BLaER1 treated with 17β-estradiol and CSF1 and Interleukin-3, amounts not matched to agents 10 nM and 100 nM (cell line): ENCODE results near the gene SLC34A1.

Experiments
- H3K27ac ChIP-seq, 11 experiments: shearing (Covaris generic); formaldehyde crosslinking; 2 replicates each; pipeline ENCODE4 v1.8.1; 2022
- H3K27me3 ChIP-seq, 11 experiments: shearing (Covaris generic); formaldehyde crosslinking; 2 replicates each; pipeline ENCODE4 v1.8.1; 2022
- H3K36me3 ChIP-seq, 11 experiments: shearing (Covaris generic); formaldehyde crosslinking; 2 replicates each; pipeline ENCODE4 v1.8.1; 2022
- H3K4me1 ChIP-seq, 10 experiments: shearing (Covaris generic); formaldehyde crosslinking; 2 replicates each; pipeline ENCODE4 v1.8.1; 2022
- H3K4me2 ChIP-seq, 11 experiments: shearing (Covaris generic); formaldehyde crosslinking; 2 replicates each; pipeline ENCODE4 v1.8.1; 2022
- H3K4me3 ChIP-seq, 10 experiments: shearing (Covaris generic); formaldehyde crosslinking; 2 replicates each; pipeline ENCODE4 v1.8.1; 2022
- H3K9ac ChIP-seq, 11 experiments: shearing (Covaris generic); formaldehyde crosslinking; 2 replicates each; pipeline ENCODE4 v1.8.1; 2022
- H3K9me3 ChIP-seq, 11 experiments: shearing (Covaris generic); formaldehyde crosslinking; replicated peaks in 1 of 11; 2 replicates each; pipeline ENCODE4 v1.8.1; 2022
- H4K20me1 ChIP-seq, 11 experiments: shearing (Covaris generic); formaldehyde crosslinking; 2 replicates each; pipeline ENCODE4 v1.8.1; 2022
- Cebpa-rat ChIP-seq, 11 experiments: shearing (Covaris generic); IDR thresholded peaks; 2 replicates each; pipeline ENCODE4 v1.8.1; 2022

SLC34A1 gene

DNA sequence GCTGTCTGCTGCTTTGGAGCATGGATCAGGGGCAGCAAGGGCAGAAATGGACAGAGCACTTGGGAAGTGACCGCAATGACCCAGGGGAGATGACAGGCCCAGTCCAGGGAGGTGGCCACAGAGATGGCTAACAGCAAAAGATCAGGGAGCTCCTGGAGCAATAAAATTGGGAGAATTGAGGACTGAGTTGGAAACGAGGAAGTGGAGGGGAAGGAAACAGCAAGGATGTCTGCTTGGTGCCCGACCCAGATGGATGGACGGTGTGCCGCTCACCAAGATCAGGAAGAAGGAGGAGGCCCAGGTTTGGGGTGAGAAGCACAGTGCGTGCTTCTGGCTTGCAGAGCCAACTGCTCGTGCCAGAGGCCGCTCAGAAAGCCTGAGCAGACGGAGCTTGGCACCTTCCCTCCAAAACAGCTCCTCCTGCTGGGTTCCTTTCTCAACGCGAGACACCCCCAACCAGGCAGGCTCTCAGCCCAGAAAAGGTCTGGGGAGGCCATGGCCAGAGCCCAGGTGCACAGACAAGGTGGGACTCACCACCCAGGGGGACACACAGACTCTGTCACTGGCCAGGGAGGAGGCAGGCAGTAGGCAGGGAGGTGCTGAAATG lies 1.7 kb upstream of the SLC34A1 start:
- H3K27me3 ChIP-seq, result peaks cover 0 to 10% (median 0%) of the 10 kb centered on the region in 11 experiments; a peak in 1 of 22 replicates
- H3K4me1 ChIP-seq, result peaks cover 23 to 67% (median 59%) of the 10 kb centered on the region in 10 experiments
- H3K4me2 ChIP-seq, result peak overlapping the region; percentile 13 to 70 (median 46); a peak in 21 of 22 replicates

DNA sequence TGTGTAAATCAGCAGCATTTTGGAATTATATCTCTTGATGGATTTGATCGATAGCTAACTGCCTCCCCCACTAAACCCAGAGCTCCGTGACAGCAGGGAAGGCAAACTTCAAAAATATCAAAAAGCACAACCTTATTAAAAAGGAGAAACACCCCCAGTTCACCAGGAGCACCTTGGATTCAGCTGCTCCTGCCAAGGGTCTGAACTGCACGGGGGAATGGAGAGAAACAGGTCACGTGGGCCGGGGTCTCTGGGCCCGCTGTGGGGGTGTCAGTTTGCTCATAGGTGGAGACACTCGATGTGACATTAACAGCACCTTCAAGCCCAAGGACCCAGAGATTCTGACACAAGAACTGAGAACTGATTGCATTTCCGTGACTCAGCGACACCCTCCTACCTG lies 1.1 kb upstream of the SLC34A1 start:
- Histone ChIP-seq H3K4me1 (peaks cover 28 to 73% (median 65%) of the 10 kb centered on the region in 10 experiments), H3K27ac (no peak overlapping the region), H3K9me3 (no peaks in the 10 kb centered on the region), H3K27me3 (peaks cover 0 to 10% (median 0%) of the 10 kb centered on the region in 11 experiments; a peak in 1 of 22 replicates), H3K9ac (no peak overlapping the region), H4K20me1 (no peaks in the 10 kb centered on the region; a peak in 2 of 22 replicates), H3K4me3 (no peak overlapping the region), H3K4me2 (peak overlapping the region in 8 of 11 experiments; percentile 28 to 70 (median 48); a peak in 13 of 22 replicates), H3K36me3 (no peaks in the 10 kb centered on the region)
- no peak for TF ChIP-seq Cebpa-rat (IDR thresholded peaks at IDR 0.05)

More for the DNA sequence above, 1.7 kb upstream of the SLC34A1 start:
- TF ChIP-seq Cebpa-rat (IDR thresholded peaks at IDR 0.05), result no peak
- Histone ChIP-seq H3K4me3 (no peak overlapping the region), H4K20me1 (no peaks in the 10 kb centered on the region; a peak in 2 of 22 replicates), H3K27ac (no peak overlapping the region), H3K36me3 (no peaks in the 10 kb centered on the region), H3K9ac (0 out of 22 replicates have a peak overlapping the region, but pooled peaks of 2 of the 11 experiments have one; percentile 9 to 11), H3K9me3 (no peaks in the 10 kb centered on the region)

DNA sequence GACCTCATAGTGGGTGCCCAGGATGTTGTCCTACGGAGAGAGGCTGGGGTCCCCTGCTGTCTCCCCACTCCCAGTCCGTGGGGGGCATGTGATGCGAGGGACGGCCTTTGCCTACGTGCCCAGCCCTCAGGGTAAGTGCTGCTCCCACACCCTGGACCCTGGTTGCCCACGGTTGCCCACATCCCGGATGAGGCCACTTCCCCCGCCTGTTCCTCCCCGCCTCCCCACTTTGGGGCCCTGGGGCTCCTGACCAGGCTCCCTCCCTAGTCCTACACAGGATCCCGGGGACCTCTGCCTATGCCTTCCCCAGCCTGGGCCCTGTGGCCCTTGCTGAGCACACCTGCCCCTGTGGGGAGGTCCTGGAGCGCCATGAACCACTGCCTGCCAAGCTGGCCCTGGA lies 1.5 kb downstream of the SLC34A1 start:
- TF ChIP-seq Cebpa-rat (IDR thresholded peaks at IDR 0.05), result no peak
- no peak overlapping the region for H3K4me3 ChIP-seq
- peaks cover 0 to 15% (median 0%) of the 10 kb centered on the region in 11 experiments; a peak in 3 of 22 replicates for H4K20me1 ChIP-seq
- H3K27ac ChIP-seq, result no peak overlapping the region
- H3K4me2 ChIP-seq, result peak overlapping the region; percentile 16 to 93 (median 70); a peak in 21 of 22 replicates
- H3K36me3 ChIP-seq, result no peaks in the 10 kb centered on the region
- H3K9ac ChIP-seq, result no peak overlapping the region
- H3K9me3 ChIP-seq, result no peaks in the 10 kb centered on the region
- H3K4me1 ChIP-seq, result peaks cover 45 to 84% (median 77%) of the 10 kb centered on the region in 10 experiments
- peaks cover 0 to 10% (median 0%) of the 10 kb centered on the region in 11 experiments; a peak in 1 of 22 replicates for H3K27me3 ChIP-seq

DNA sequence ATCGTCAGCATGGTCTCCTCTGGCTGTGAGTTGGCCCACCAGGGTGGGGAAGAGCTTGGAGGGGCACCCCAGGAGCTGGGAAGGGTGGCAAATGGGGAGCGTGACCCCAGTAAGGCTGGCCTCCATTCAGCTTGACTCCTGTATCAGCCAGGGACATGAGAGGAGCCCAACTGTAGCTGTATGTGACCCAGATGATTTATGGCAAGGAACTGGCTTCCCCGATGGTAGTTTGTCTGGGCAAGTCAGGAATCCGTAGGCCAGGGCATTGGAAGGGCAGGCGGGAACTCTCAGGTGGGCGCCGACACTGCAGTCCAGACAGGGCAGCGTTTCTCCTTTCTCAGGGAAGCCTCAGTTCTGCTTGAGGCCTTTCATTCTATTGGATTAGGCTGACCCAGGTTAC lies 2.3 kb downstream of the SLC34A1 start:
- H3K4me1 ChIP-seq, result peaks cover 50 to 86% (median 80%) of the 10 kb centered on the region in 10 experiments
- H3K9me3 ChIP-seq, result no peaks in the 10 kb centered on the region
- peaks cover 0 to 10% (median 0%) of the 10 kb centered on the region in 11 experiments; a peak in 1 of 22 replicates for H3K27me3 ChIP-seq
- 0 out of 22 replicates have a peak overlapping the region, but pooled peaks of 1 of the 11 experiments have one; percentile 10 for H3K9ac ChIP-seq
- no peaks in the 10 kb centered on the region for H3K36me3 ChIP-seq
- H3K4me2 ChIP-seq, result peak overlapping the region in 10 of 11 experiments; percentile 48 to 93 (median 71); a peak in 19 of 22 replicates
- H3K4me3 ChIP-seq, result no peak overlapping the region
- no peak for TF ChIP-seq Cebpa-rat (IDR thresholded peaks at IDR 0.05)
- H4K20me1 ChIP-seq, result peaks cover 0 to 15% (median 0%) of the 10 kb centered on the region in 11 experiments; a peak in 3 of 22 replicates
- no peak overlapping the region for H3K27ac ChIP-seq

DNA sequence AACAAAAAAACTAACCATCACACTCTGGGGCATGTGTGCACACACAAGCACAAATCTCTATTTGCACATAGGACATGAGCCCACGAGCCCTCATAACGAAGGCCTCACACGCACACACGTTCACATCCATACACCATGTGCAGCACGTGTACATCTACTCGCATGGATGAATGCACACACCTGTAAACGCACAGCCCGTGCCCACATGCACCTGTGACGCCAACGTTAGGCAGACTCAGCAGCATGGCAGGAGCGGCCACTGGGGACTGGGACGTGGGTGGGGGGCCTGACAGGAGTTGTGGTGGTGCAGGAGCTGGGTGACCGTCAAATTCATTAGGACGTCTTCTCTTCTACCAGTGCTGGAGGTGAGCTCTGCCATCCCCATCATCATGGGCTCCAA lies 3.2 kb downstream of the SLC34A1 start:
- TF ChIP-seq Cebpa-rat (IDR thresholded peaks at IDR 0.05), result no peak
- Histone ChIP-seq H3K36me3 (no peaks in the 10 kb centered on the region), H3K27me3 (peaks cover 0 to 10% (median 0%) of the 10 kb centered on the region in 11 experiments; a peak in 1 of 22 replicates)

DNA sequence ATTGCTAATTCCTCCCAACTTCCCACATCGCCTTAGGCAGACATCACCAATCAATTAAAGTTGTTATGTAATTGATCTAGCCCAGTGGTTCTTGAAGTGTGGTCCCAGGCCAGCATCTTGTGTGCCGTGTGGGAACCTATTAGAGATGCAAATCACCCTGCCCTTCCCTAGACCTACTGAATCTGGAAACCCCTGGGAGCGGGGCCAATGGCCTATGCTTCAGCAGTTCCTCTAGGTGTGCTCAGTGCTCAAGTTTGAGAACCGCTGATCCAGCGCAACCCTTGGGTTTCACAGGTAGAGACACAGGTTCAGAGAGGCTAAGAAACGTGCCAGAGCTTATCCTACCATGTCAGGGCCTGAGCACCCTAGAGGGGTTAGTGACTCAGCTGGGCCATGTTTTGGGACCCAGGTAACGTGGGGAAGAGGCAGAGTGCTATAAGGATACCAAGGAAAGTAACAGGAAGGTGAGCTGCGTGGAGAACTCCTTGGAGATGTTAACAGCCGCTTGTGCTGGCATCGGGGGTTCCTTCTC lies 4.4 kb downstream of the SLC34A1 start:
- H4K20me1 ChIP-seq, result peaks cover 0 to 15% (median 0%) of the 10 kb centered on the region in 11 experiments; a peak in 3 of 22 replicates
- peaks cover 0 to 10% (median 0%) of the 10 kb centered on the region in 11 experiments; a peak in 1 of 22 replicates for H3K27me3 ChIP-seq
- H3K4me3 ChIP-seq, result 0 out of 20 replicates have a peak overlapping the region, but pooled peaks of 1 of the 10 experiments have one; percentile 1
- H3K27ac ChIP-seq, result peak overlapping the region in 9 of 11 experiments; percentile 17 to 78 (median 60); a peak in 11 of 22 replicates
- peak overlapping the region in 8 of 11 experiments; percentile 4 to 69 (median 41); a peak in 6 of 22 replicates for H3K9ac ChIP-seq
- peak overlapping the region; percentile 71 to 93 (median 85) for H3K4me2 ChIP-seq
- peaks cover 54 to 87% (median 80%) of the 10 kb centered on the region in 10 experiments for H3K4me1 ChIP-seq
- H3K36me3 ChIP-seq, result no peaks in the 10 kb centered on the region
- H3K9me3 ChIP-seq, result no peaks in the 10 kb centered on the region
- no peak for TF ChIP-seq Cebpa-rat (IDR thresholded peaks at IDR 0.05)

More for the DNA sequence above, 3.2 kb downstream of the SLC34A1 start:
- peak overlapping the region in 9 of 11 experiments; percentile 38 to 93 (median 72); a peak in 17 of 22 replicates for H3K4me2 ChIP-seq
- no peaks in the 10 kb centered on the region for H3K9me3 ChIP-seq
- H3K9ac ChIP-seq, result no peak overlapping the region
- H3K4me1 ChIP-seq, result peaks cover 49 to 85% (median 76%) of the 10 kb centered on the region in 10 experiments
- H3K27ac ChIP-seq, result no peak overlapping the region
- peaks cover 0 to 15% (median 0%) of the 10 kb centered on the region in 11 experiments; a peak in 3 of 22 replicates for H4K20me1 ChIP-seq
- no peak overlapping the region for H3K4me3 ChIP-seq

DNA sequence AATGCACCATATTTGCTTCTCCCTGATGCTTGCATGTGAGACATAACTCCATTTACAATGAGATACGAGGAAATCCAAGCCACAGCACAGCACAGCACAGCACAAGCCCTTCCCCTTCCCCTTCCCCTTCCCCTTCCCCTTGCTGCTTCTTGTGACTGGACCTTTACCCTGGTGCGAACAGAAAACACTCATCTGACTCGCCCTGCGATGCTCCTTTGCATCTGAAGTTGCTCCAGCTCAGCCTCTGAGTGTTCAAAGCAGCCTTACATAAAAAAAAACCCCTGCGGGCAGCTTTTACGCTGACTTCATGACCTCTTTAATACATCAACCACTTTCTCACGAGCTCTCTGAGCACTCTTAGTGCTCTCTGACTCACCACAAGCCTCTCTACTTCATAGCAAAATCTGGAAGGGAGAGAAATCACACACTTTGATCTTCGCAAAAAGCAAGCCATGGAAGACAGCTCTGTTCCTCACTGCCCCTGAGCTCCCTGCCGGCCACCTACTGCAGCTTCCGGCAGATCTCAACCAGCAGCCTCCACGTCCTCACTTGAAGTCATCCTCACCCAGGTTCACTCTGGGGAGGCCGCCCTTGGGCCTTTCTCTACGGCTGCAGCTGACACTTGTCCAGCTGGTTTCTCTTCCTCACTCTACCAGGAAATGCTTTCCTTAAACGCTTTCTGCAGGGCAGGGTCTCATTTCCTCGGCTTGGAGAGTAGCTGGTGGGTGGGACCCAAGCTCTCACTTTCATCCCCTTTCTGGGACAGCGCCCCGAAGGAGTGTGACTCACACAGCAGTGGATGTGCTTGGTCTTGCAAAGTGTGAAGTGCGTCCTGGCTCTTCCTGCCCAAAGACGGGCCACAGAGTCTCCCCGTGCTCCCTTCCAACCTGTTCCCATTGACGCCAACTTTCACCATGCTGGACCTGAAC lies 5.3 kb downstream of the SLC34A1 start:
- Histone ChIP-seq H3K27me3 (0 out of 22 replicates have a peak, but pooled peaks cover 0 to 5% (median 0%) of the 10 kb centered on the region in 11 experiments), H3K36me3 (no peaks in the 10 kb centered on the region), H3K4me2 (peak overlapping the region; percentile 71 to 93 (median 85)), H3K4me1 (peaks cover 62 to 95% (median 89%) of the 10 kb centered on the region in 10 experiments), H3K27ac (peak overlapping the region in 10 of 11 experiments; percentile 44 to 78 (median 62); a peak in 21 of 22 replicates), H3K4me3 (peak overlapping the region in 5 of 10 experiments; percentile 1 to 25 (median 5); a peak in 5 of 20 replicates), H3K9me3 (no peaks in the 10 kb centered on the region), H3K9ac (peak overlapping the region in 10 of 11 experiments; percentile 14 to 69 (median 58); a peak in 18 of 22 replicates), H4K20me1 (peaks cover 0 to 15% (median 0%) of the 10 kb centered on the region in 11 experiments; a peak in 3 of 22 replicates)
- TF ChIP-seq Cebpa-rat (IDR thresholded peaks at IDR 0.05), result no peak
